ENCODE results near the gene MPZL2.

MPZL2 gene

GRCh38 chr11:118283037-118283636 lies 19.0 kb upstream of the MPZL2 start:
- DNase-seq, result no peak

GRCh38 chr11:118282606-118283005 lies 18.5 kb upstream of the MPZL2 start:
- no peak for DNase-seq

GRCh38 chr11:118281284-118281683 lies 17.2 kb upstream of the MPZL2 start:
- no peak for DNase-seq

GRCh38 chr11:118277312-118277711 lies 13.2 kb upstream of the MPZL2 start:
- DNase-seq, result no peak

GRCh38 chr11:118276422-118276821 lies 12.3 kb upstream of the MPZL2 start:
- no peak for DNase-seq

GRCh38 chr11:118275176-118275575 lies 11.1 kb upstream of the MPZL2 start:
- DNase-seq, result no peak

GRCh38 chr11:118274186-118274585 lies 10.1 kb upstream of the MPZL2 start:
- DNase-seq, result no peak

- DNase-seq, result no peak
Observed at GRCh38 chr11:118272001-118272400, 7.9 kb upstream of the MPZL2 start.

GRCh38 chr11:118267486-118267885 lies 3.4 kb upstream of the MPZL2 start:
- no peak for DNase-seq

GRCh38 chr11:118265954-118266353 lies 1.9 kb upstream of the MPZL2 start:
- DNase-seq, result no peak

- no peak for DNase-seq
Observed at GRCh38 chr11:118264569-118265465, 720 bp upstream of the MPZL2 start.

- DNase-seq, result no peak
Observed at GRCh38 chr11:118263112-118263511, 985 bp downstream of the MPZL2 start.

- no peak for DNase-seq
Observed at GRCh38 chr11:118260353-118260752, 3.7 kb downstream of the MPZL2 start.

- no peak for DNase-seq
Observed at GRCh38 chr11:118259138-118259537, 5.0 kb downstream of the MPZL2 start.

GRCh38 chr11:118258410-118258809 lies 5.7 kb downstream of the MPZL2 start:
- DNase-seq, result no peak

- DNase-seq, result no peak
Observed at GRCh38 chr11:118252688-118253087, 11.4 kb downstream of the MPZL2 start.

- DNase-seq, result peak; percentile 62
Observed at GRCh38 chr11:118251858-118252652, 12.0 kb downstream of the MPZL2 start, which contains the start of gene MPZL3. Gene MPZL3, minus strand, starts transcription at chr11:118252365. Its CDS starts 71 bp downstream, at chr11:118252294.

- no peak for DNase-seq
Observed at GRCh38 chr11:118247041-118247440, 17.1 kb downstream of the MPZL2 start.

GRCh38 chr11:118245936-118246562 lies 18.0 kb downstream of the MPZL2 start:
- DNase-seq, result no peak

GRCh38 chr11:118243993-118244762 lies 19.9 kb downstream of the MPZL2 start:
- no peak for DNase-seq

- DNase-seq, result no peak
Observed at GRCh38 chr11:118243161-118243560, 20.9 kb downstream of the MPZL2 start.

- DNase-seq, result no peak
Observed at GRCh38 chr11:118241764-118242098, 22.4 kb downstream of the MPZL2 start.

All from stimulated activated CD4-positive, alpha-beta T cell treated with anti-CD3 and anti-CD28 coated beads, Interleukin-12 subunit alpha, Interleukin-12 subunit beta, amount 100 ng/mL, for 4 hours (primary cell).